Spleen (tissue), 11 donors: Measurements from ENCODE around the gene DUOXA2. TPM values are rescaled to one million over a fixed set of nuclear protein-coding genes. Genes with fewer than 3 reads are reported as not detected.

Experiments
- DNase-seq: peaks from one replicate; pipeline ENCODE4 v3.0.0-alpha.2; 2020
- H3K27ac ChIP-seq, 8 donors: fragments of 200-600 bp; sonication (generic) in 7 of 8; 1 replicate in 4 of 8; 2 replicates in 4 of 8; pipeline versions ENCODE4 v1.5.0 to v1.8.0; 2016 to 2021; ENCODE audit warnings: inconsistent platforms in 4 of 8, mild to moderate bottlenecking in 4 of 8, moderate library complexity in 1 of 8
- H3K27me3 ChIP-seq, 7 donors: fragments of 200-600 bp; sonication (generic) in 6 of 7; replicated peaks in 1 of 7; 1 replicate in 4 of 7; 2 replicates in 3 of 7; pipeline versions ENCODE4 v1.5.0 to v1.8.0; 2016 to 2021; ENCODE audit warnings: inconsistent platforms in 3 of 7, mild to moderate bottlenecking in 1 of 7
- H3K36me3 ChIP-seq, 6 donors: fragments of 200-600 bp; sonication (generic) in 5 of 6; 1 replicate in 4 of 6; 2 replicates in 2 of 6; pipeline versions ENCODE4 v1.5.0 to v1.8.0; 2016 to 2021; ENCODE audit warnings: inconsistent platforms in 2 of 6
- H3K4me1 ChIP-seq, 6 donors: fragments of 200-600 bp; sonication (generic) in 5 of 6; 1 replicate in 3 of 6; 2 replicates in 3 of 6; pipeline versions ENCODE4 v1.5.0 to v1.8.0; 2016 to 2021; ENCODE audit warnings: inconsistent platforms in 3 of 6
- H3K4me3 ChIP-seq, 8 donors: fragments of 200-600 bp; sonication (generic) in 7 of 8; 1 replicate in 4 of 8; 2 replicates in 4 of 8; pipeline versions ENCODE4 v1.5.0 to v1.8.0; 2016 to 2021; ENCODE audit warnings: inconsistent platforms in 4 of 8, mild to moderate bottlenecking in 4 of 8, moderate library complexity in 2 of 8
- H3K9me3 ChIP-seq, 8 donors: fragments of 200-600 bp; sonication (generic) in 7 of 8; 1 replicate in 4 of 8; 2 replicates in 4 of 8; pipeline versions ENCODE4 v1.5.0 to v1.8.0; 2016 to 2021; ENCODE audit warnings: inconsistent platforms in 4 of 8
- POLR2A ChIP-seq, 3 donors: fragments of 450-650 bp; IDR thresholded peaks; one replicate each; pipeline ENCODE4 v1.5.1; 2017; ENCODE audit warnings: antibody characterized with exemption in 3 of 3, mild to moderate bottlenecking in 1 of 3
- POLR2AphosphoS5 ChIP-seq, 3 donors: sonication (generic); formaldehyde crosslinking; IDR thresholded peaks; one replicate each; pipeline ENCODE4 v1.5.1; 2017; ENCODE audit warnings: antibody characterized with exemption in 3 of 3
- WGBS, 5 donors: extraction: QIAGEN DNeasy Blood & Tissue Kit in 3 of 5; methylation state at CpG; one replicate each; pipeline versions ENCODE4 v1.1.5 to v1.1.7; 2013 to 2018; 5-methylcytosine and 5-hydroxymethylcytosine counted together
- intact Hi-C: fragments of 100-400 bp; cut with DNase I; formaldehyde crosslinking; loops from one replicate; pipeline ENCODE4 v1.15.0; 2023; ENCODE audit warnings: low total_unique reads
- polyA plus RNA-seq, 3 donors: library from polyadenylated mRNA; stranded (reverse); fragments of 200-250 nt; gene quantifications; one replicate each; pipeline ENCODE4 v1.2.1, GENCODE V29; 2013
- total RNA-seq, 7 donors: library from RNA; depleted of rRNA in 3 of 7; stranded (reverse); fragments of >200 nt in 3 of 7; fragmentation: NEBNext Ultra II Directional in 4 of 7; extraction: Animal tissue kit (Norgen Biotek cat#: 25700) in 4 of 7; gene quantifications; one replicate each; pipeline versions ENCODE4 v1.1.0 to v1.2.1, GENCODE V29; 2016 to 2021
- TF ChIP-seq, protein P1 (sequence below), 11 experiments: fragments of 200-600 bp in 7 of 11; fragments of 450-650 bp in 4 of 11; sonication (generic) in 4 of 11; IDR thresholded peaks in 8 of 11; conservative IDR thresholded peaks in 3 of 11; 1 replicate in 7 of 11; 2 replicates in 4 of 11; pipeline versions ENCODE4 v1.4.0 to v1.8.0; 2016 to 2021; ENCODE audit warnings: antibody characterized with exemption in 11 of 11, inconsistent platforms in 4 of 11, mild to moderate bottlenecking in 1 of 11
- donor health status: healthy with polysubstance abuse.
- donor health status: DM: no; HTN: no; CAD: no; lungs with moderate emphysema.
- donor health status: DM: no; HTN: no; CAD: no.
- donor health status: Bipolar disorder and iron deficiency.
- donor health status: healthy.
- donor health status: DM: no; HTN: no; CAD: no.
- donor health status: DM: yes; HTN: yes; CAD: no.

The DUOXA2 gene
- total and polyA plus RNA-seq, 10 donors, result 0.06 TPM; not detected in 9

DNA sequence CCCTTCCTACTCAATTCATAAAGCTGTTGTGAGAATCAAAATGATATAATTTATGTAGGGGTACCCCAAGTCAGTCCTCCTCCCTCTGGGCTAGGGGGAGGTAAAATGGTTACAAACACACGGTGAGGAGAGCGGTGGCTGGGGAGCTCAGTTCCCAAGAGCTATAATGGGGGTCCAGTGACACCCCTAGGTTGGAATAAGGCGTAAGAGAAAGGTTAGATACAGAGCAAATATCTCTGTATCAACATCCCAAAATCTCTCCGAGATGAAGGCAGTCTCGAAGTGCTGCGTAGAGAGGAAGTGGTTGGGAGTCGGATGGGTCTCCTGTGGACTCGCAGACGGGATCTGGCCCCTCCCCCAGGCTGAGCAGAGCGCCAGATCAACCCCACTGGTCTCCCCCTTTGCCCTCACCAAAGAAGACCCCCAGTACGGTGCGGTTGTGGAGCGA is 2.0 kb upstream of the DUOXA2 start:
- Histone ChIP-seq H3K9me3 (no peaks in the 10 kb centered on the region), H3K4me3 (peak overlapping the region in 4 of 8 donors; percentile 7 to 54 (median 8)), H3K36me3 (no peaks in the 10 kb centered on the region), H3K4me1 (peaks cover 23 to 50% (median 42%) of the 10 kb centered on the region in 6 donors), H3K27ac (no peak overlapping the region), H3K27me3 (peaks cover 24 to 96% (median 82%) of the 10 kb centered on the region in 7 donors)
- WGBS, 5 donors, result 4 to 8% (median 6%) methylated on average over 9 to 13 of the region's 13 CpGs
- no peak for DNase-seq
- TF ChIP-seq, protein P1, sequence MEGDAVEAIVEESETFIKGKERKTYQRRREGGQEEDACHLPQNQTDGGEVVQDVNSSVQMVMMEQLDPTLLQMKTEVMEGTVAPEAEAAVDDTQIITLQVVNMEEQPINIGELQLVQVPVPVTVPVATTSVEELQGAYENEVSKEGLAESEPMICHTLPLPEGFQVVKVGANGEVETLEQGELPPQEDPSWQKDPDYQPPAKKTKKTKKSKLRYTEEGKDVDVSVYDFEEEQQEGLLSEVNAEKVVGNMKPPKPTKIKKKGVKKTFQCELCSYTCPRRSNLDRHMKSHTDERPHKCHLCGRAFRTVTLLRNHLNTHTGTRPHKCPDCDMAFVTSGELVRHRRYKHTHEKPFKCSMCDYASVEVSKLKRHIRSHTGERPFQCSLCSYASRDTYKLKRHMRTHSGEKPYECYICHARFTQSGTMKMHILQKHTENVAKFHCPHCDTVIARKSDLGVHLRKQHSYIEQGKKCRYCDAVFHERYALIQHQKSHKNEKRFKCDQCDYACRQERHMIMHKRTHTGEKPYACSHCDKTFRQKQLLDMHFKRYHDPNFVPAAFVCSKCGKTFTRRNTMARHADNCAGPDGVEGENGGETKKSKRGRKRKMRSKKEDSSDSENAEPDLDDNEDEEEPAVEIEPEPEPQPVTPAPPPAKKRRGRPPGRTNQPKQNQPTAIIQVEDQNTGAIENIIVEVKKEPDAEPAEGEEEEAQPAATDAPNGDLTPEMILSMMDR (IDR thresholded peaks at IDR 0.05 in 8 of 11, conservative IDR thresholded peaks at IDR 0.05 in 3 of 11), result no peak
- TF ChIP-seq POLR2A (IDR thresholded peaks at IDR 0.05) (no peak), POLR2AphosphoS5 (IDR thresholded peaks at IDR 0.05) (no peak)
- intact Hi-C loops, result no loop called here

DNA sequence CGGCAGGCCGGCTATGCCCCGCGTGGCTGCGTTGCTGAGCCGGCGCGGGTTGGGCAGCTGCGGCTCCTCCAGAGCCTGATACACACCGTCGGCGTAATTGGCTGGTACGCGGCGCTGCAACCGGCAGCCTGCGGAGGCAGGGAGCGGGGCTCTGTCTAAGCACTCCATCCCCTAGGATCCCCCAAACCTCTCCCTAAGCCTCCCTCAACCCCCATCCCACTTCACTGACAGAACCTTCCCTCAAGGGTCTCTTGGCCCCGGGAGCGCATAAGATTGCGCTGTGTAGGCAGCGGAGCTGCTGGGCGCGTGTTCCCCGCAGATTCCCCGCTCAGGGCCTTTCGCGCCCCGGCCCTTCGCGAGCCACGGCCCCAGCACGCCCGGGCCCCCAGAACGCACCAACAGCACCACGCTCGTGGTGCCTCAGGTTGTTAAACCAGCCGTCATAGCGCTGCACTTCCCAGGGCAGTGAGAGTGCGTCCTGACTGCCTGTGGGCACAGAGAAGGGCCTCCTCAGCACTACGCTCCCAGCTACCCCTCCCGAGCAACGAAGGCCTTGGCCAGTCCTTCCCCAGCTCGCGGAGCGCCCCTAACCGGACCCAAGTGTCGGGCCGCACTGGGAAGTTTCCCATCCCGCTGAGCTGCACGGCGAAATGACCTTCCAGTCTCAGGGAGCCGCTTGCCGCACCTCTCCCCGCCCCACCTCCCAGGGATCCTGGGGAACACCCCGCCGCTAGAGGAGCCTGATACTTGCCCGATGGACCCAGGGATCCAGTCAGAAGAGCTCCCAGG is 1.3 kb upstream of the DUOXA2 start:
- Histone ChIP-seq H3K4me3 (peak overlapping the region in 4 of 8 donors; percentile 7 to 54 (median 8)), H3K27ac (no peak overlapping the region), H3K9me3 (no peaks in the 10 kb centered on the region), H3K27me3 (peaks cover 25 to 99% (median 88%) of the 10 kb centered on the region in 7 donors), H3K36me3 (no peaks in the 10 kb centered on the region), H3K4me1 (peaks cover 27 to 56% (median 48%) of the 10 kb centered on the region in 6 donors)
- DNase-seq, result no peak
- WGBS, 5 donors, result 1 to 5% (median 3%) methylated on average over 33 to 58 of the region's 58 CpGs
- intact Hi-C loops, result no loop called here
- TF ChIP-seq POLR2A (IDR thresholded peaks at IDR 0.05) (no peak), POLR2AphosphoS5 (IDR thresholded peaks at IDR 0.05) (no peak)
- TF ChIP-seq, protein P1 (IDR thresholded peaks at IDR 0.05 in 8 of 11, conservative IDR thresholded peaks at IDR 0.05 in 3 of 11), result no peak

DNA sequence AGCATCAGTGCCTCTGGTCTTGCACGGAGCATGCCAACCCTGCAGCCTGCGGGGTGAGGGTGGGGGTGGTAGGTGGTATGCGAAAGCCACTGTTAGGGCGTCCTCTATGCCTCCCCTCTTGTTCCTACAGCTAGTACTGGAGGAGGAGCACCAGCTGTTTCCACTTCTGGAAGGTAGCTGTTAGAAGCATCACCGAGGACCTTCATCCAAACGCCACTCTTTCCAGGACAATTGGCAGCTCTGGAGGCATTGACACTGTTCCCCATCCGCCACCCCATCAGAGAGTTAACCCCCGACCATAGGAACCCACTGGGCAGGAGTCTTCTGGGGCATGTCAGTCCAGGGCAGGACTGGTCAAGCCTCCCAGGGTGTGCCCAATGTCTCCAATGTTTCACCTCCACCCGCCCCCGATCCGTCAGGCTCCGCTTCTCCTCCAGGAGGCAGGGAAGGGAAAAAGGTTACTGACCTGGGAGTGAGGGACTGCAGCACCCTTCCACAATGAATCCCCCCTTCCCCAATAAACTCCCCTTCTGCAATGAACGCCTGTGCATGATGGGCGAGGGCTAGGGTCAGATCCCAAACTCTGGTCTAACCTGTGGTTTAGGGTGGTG is 641 bp upstream of the DUOXA2 start:
- no peaks in the 10 kb centered on the region for H3K9me3 ChIP-seq
- intact Hi-C loops, result no loop called here
- H3K4me1 ChIP-seq, result peaks cover 29 to 62% (median 51%) of the 10 kb centered on the region in 6 donors
- no peak overlapping the region for H3K27ac ChIP-seq
- no peak for DNase-seq
- 9 to 18% (median 11%) methylated on average over 12 to 14 of the region's 14 CpGs for WGBS, 5 donors
- TF ChIP-seq POLR2A (IDR thresholded peaks at IDR 0.05), result no peak
- TF ChIP-seq, protein P1 (IDR thresholded peaks at IDR 0.05 in 8 of 11, conservative IDR thresholded peaks at IDR 0.05 in 3 of 11), result no peak
- no peak for TF ChIP-seq POLR2AphosphoS5 (IDR thresholded peaks at IDR 0.05)
- peaks cover 25 to 97% (median 85%) of the 10 kb centered on the region in 7 donors for H3K27me3 ChIP-seq
- H3K36me3 ChIP-seq, result no peaks in the 10 kb centered on the region
- peak overlapping the region in 2 of 8 donors; percentile 25 to 54 for H3K4me3 ChIP-seq

DNA sequence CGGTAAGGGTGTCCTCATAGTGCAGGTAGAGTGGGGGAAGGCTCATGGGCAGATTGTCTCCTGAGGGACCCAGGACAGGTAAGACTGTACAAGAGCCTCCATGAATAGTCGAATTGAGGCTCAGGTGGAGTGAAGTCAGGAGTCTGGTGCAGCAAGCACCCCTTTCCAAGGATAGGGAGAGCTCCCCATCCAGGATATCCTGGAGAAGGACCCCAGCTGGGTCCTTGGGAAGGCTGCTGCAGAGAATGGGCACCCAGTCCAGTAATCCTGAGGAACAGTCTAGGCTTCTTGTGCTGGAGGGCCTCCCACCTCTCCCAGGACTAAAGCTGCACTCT is 592 bp downstream of the DUOXA2 start:
- WGBS, 5 donors, result 0 to 17% (median 7%) methylated on average over 2 of the region's 2 CpGs
- DNase-seq, result no peak
- no peak for TF ChIP-seq POLR2AphosphoS5 (IDR thresholded peaks at IDR 0.05)
- no peak for TF ChIP-seq POLR2A (IDR thresholded peaks at IDR 0.05)
- TF ChIP-seq, protein P1 (IDR thresholded peaks at IDR 0.05 in 8 of 11, conservative IDR thresholded peaks at IDR 0.05 in 3 of 11), result no peak
- Histone ChIP-seq H3K4me1 (peaks cover 29 to 62% (median 51%) of the 10 kb centered on the region in 6 donors), H3K27me3 (peaks cover 25 to 97% (median 76%) of the 10 kb centered on the region in 7 donors), H3K27ac (no peak overlapping the region), H3K4me3 (peak overlapping the region in 1 of 8 donors; percentile 54), H3K9me3 (no peaks in the 10 kb centered on the region), H3K36me3 (no peaks in the 10 kb centered on the region)
- intact Hi-C loops, result no loop called here
